ENCODE data around the gene SETD2. TPM values are rescaled to one million over a fixed set of nuclear protein-coding genes. Genes with fewer than 3 reads are reported as not detected.
"Not testable (repeated sequence)": the region's sequence is repeated elsewhere in the genome, so short reads cannot be mapped to it uniquely, and the experiment has no call there.

SETD2 gene
- total and polyA plus RNA-seq, 2 donors from 2014 or later = 10.5 to 49.9 TPM

DNA sequence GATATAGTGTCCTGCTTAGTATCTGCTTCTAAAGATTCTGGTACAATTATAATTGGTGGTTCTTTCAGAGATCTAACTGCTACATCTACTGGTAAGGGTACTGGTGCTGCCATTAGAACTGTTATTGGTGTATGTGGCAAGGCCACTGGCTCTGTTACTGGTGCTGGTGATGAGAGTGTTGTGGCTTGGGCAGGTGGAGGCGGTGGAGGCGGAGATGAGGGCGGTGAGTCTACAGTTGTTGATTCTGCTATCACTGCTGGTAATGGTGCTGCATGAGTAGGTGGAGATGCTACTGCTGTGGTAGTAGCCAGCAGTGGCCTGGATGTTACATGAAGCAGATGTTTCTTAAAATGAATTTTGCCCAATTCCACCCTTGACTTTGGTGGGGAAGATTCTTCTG, 40.1 kb downstream of the SETD2 start:
- intact Hi-C loops (cut with DNase I) = no loop called here
- no peaks in the 10 kb centered on the region for H3K9me3 ChIP-seq (ENCODE audit: control insufficient read depth in 2 of 3, insufficient read depth in 1 of 3, low read length in 3 of 3)
- H3K27ac ChIP-seq (ENCODE audit: low read depth in 2 of 2, low read length in 2 of 2) = no peak overlapping the region
- TF ChIP-seq, protein P1, sequence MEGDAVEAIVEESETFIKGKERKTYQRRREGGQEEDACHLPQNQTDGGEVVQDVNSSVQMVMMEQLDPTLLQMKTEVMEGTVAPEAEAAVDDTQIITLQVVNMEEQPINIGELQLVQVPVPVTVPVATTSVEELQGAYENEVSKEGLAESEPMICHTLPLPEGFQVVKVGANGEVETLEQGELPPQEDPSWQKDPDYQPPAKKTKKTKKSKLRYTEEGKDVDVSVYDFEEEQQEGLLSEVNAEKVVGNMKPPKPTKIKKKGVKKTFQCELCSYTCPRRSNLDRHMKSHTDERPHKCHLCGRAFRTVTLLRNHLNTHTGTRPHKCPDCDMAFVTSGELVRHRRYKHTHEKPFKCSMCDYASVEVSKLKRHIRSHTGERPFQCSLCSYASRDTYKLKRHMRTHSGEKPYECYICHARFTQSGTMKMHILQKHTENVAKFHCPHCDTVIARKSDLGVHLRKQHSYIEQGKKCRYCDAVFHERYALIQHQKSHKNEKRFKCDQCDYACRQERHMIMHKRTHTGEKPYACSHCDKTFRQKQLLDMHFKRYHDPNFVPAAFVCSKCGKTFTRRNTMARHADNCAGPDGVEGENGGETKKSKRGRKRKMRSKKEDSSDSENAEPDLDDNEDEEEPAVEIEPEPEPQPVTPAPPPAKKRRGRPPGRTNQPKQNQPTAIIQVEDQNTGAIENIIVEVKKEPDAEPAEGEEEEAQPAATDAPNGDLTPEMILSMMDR (IDR thresholded peaks at IDR 0.05; ENCODE audit: borderline replicate concordance, extremely low read depth, insufficient read depth) = no peak
- no peak overlapping the region for H3K9ac ChIP-seq (ENCODE audit: low read length in 3 of 3)
- H3K4me1 ChIP-seq (ENCODE audit: control insufficient read depth in 2 of 3, insufficient read depth in 2 of 3, low read depth in 1 of 3, low read length in 3 of 3) = peaks cover 0 to 4% (median 0%) of the 10 kb centered on the region in 3 donors
- FAIRE-seq (no peak), DNase-seq (no peak)
- no peaks in the 10 kb centered on the region for H3K27me3 ChIP-seq (ENCODE audit: control insufficient read depth, insufficient read depth, low read length)
- peaks cover 6 to 28% (median 10%) of the 10 kb centered on the region in 3 donors for H3K36me3 ChIP-seq (ENCODE audit: control insufficient read depth in 2 of 3, insufficient read depth in 3 of 3, low read length in 3 of 3)
- no peak overlapping the region for H3K4me3 ChIP-seq (ENCODE audit: low read length in 3 of 3)

DNA sequence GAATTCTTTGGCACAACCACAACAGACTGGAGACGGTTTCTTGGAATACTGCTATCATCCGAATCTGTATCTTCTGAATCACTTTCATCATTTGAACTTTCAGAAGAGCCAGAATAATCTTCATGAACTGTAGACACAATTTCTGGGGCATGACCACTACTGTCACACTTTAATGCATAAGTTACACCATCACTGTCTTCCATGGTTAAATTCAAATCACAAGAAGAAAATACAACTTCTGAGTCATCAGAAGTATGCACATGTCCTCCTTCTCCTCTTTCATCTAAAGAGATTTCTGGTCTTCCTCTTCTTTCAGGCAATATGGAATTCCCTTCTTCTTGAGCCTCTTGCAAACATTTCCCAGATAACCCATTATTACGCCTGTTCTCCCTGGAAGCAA, 42.5 kb downstream of the SETD2 start:
- DNase-seq (no peak), FAIRE-seq (no peak)
- TF ChIP-seq, protein P1 (IDR thresholded peaks at IDR 0.05; ENCODE audit: borderline replicate concordance, extremely low read depth, insufficient read depth) = no peak
- Histone ChIP-seq H3K4me1 (ENCODE audit: control insufficient read depth in 2 of 3, insufficient read depth in 2 of 3, low read depth in 1 of 3, low read length in 3 of 3) (peaks cover 0 to 4% (median 2%) of the 10 kb centered on the region in 3 donors), H3K27ac (ENCODE audit: low read depth in 2 of 2, low read length in 2 of 2) (no peak overlapping the region), H3K36me3 (ENCODE audit: control insufficient read depth in 2 of 3, insufficient read depth in 3 of 3, low read length in 3 of 3) (peaks cover 6 to 32% (median 10%) of the 10 kb centered on the region in 3 donors), H3K4me3 (ENCODE audit: low read length in 3 of 3) (no peak overlapping the region), H3K9ac (ENCODE audit: low read length in 3 of 3) (no peak overlapping the region), H3K9me3 (ENCODE audit: control insufficient read depth in 2 of 3, insufficient read depth in 1 of 3, low read length in 3 of 3) (no peaks in the 10 kb centered on the region), H3K27me3 (ENCODE audit: control insufficient read depth, insufficient read depth, low read length) (no peaks in the 10 kb centered on the region)
- intact Hi-C loops (cut with DNase I) = no loop called here

DNA sequence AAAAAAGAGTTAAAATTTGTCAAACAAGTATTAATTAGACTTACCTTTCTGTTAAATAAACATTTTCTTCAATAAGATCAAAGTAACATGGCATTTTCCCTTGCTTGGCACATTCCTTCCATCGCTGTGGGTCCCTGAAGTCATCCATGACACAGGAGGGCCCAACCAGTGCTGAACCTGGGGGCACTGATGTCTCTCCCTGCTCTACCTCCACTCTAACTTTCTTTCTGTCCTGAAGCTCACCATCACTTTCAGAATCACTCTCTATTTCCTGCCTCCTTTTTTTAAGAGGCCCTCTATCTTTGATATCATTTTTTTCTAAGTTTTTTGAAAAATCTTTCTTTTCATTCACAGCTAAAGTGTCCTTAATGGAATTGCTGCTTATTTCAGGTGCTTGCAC, 43.8 kb downstream of the SETD2 start:
- no peak overlapping the region for H3K27ac ChIP-seq (ENCODE audit: low read depth in 2 of 2, low read length in 2 of 2)
- H3K9ac ChIP-seq (ENCODE audit: low read length in 3 of 3) = no peak overlapping the region
- H3K4me3 ChIP-seq (ENCODE audit: low read length in 3 of 3) = no peak overlapping the region
- no peaks in the 10 kb centered on the region for H3K9me3 ChIP-seq (ENCODE audit: control insufficient read depth in 2 of 3, insufficient read depth in 1 of 3, low read length in 3 of 3)
- no peaks in the 10 kb centered on the region for H3K27me3 ChIP-seq (ENCODE audit: control insufficient read depth, insufficient read depth, low read length)
- DNase-seq (no peak), FAIRE-seq (no peak)
- intact Hi-C loops (cut with DNase I) = no loop called here
- TF ChIP-seq, protein P1 (IDR thresholded peaks at IDR 0.05; ENCODE audit: borderline replicate concordance, extremely low read depth, insufficient read depth) = no peak
- peaks cover 7 to 34% (median 10%) of the 10 kb centered on the region in 3 donors for H3K36me3 ChIP-seq (ENCODE audit: control insufficient read depth in 2 of 3, insufficient read depth in 3 of 3, low read length in 3 of 3)
- peaks cover 0 to 4% (median 2%) of the 10 kb centered on the region in 3 donors for H3K4me1 ChIP-seq (ENCODE audit: control insufficient read depth in 2 of 3, insufficient read depth in 2 of 3, low read depth in 1 of 3, low read length in 3 of 3)

DNA sequence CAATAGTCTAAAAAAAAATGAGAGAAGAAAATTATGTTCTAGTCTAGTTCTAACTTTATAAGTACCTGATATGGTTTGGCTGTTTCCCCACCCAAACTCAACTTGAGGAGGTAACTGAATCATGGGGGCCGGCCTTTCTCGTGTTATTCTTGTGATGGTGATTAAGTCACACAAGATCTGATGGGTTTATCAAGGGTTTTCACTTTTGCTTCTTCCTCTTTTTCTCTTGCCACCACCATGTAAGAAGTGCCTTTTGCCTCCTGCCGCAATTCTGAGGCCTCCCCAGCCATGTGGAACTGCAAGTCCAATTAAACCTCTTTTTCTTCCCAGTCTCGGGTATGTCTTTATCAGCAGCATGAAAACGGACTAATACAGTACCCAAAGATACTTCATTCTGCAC, 44.5 kb downstream of the SETD2 start:
- H3K4me3 ChIP-seq (ENCODE audit: low read length in 3 of 3); DNase-seq; H3K9ac ChIP-seq (ENCODE audit: low read length in 3 of 3); FAIRE-seq; H3K4me1 ChIP-seq (ENCODE audit: control insufficient read depth in 2 of 3, insufficient read depth in 2 of 3, low read depth in 1 of 3, low read length in 3 of 3); H3K9me3 ChIP-seq (ENCODE audit: control insufficient read depth in 2 of 3, insufficient read depth in 1 of 3, low read length in 3 of 3); H3K27ac ChIP-seq (ENCODE audit: low read depth in 2 of 2, low read length in 2 of 2); H3K27me3 ChIP-seq (ENCODE audit: control insufficient read depth, insufficient read depth, low read length); intact Hi-C loops (cut with DNase I): not testable (repeated sequence)
- peaks cover 9 to 36% (median 10%) of the 10 kb centered on the region in 3 donors for H3K36me3 ChIP-seq (ENCODE audit: control insufficient read depth in 2 of 3, insufficient read depth in 3 of 3, low read length in 3 of 3)

Data from kidney (tissue), 14 donors.